ENCODE measurements around the gene RIMBP2. TPM values are rescaled to one million over a fixed set of nuclear protein-coding genes. Genes with fewer than 3 reads are reported as not detected.

Gene RIMBP2
- total and polyA plus RNA-seq, 2 donors (not counting 1 experiment from before 2014, with no cell fraction given), result 0.17 TPM; not detected in 1

DNA sequence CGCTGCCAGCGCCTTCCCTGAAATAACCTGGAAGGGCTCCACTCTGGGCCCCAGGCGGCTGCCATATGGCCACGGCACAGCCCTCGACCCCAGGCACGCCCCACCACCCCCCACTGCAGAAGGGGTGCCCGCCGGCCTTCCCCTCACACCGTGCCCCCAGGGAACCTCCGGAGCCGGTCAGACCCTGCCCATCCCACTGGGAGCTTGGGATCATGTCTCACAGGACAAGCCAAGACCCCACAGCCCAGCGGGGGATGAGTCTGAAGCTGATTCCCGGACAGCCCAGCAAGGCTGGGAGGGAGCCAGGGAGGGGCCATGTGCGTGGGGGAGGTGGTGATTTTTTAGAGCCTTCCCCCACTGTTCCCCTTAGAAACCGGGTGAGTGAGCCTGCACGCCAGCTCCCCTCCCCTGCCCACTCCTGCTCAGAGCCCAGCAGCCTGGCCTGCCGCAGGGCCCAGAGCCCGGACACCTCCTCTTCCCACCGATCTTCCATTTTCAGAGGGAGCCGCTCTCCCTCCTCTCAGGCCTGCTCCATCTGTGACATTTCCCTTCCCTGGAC, 1.4 kb downstream of the RIMBP2 start:
- DNase-seq (ENCODE audit: low read depth in 2 of 2), result no peak
- H3K79me2 ChIP-seq (ENCODE audit: control insufficient read depth, insufficient read depth, low read length), result no peaks in the 10 kb centered on the region
- H3K4me2 ChIP-seq (ENCODE audit: extremely low read depth, insufficient read depth, low read length), result no peak overlapping the region
- H3K9me3 ChIP-seq (ENCODE audit: control insufficient read depth, insufficient read depth, low read depth, low read length), result no peaks in the 10 kb centered on the region
- no peak for TF ChIP-seq EZH2 (IDR thresholded peaks at IDR 0.05; ENCODE audit: low read length, missing control alignments)
- TF ChIP-seq, protein P1, sequence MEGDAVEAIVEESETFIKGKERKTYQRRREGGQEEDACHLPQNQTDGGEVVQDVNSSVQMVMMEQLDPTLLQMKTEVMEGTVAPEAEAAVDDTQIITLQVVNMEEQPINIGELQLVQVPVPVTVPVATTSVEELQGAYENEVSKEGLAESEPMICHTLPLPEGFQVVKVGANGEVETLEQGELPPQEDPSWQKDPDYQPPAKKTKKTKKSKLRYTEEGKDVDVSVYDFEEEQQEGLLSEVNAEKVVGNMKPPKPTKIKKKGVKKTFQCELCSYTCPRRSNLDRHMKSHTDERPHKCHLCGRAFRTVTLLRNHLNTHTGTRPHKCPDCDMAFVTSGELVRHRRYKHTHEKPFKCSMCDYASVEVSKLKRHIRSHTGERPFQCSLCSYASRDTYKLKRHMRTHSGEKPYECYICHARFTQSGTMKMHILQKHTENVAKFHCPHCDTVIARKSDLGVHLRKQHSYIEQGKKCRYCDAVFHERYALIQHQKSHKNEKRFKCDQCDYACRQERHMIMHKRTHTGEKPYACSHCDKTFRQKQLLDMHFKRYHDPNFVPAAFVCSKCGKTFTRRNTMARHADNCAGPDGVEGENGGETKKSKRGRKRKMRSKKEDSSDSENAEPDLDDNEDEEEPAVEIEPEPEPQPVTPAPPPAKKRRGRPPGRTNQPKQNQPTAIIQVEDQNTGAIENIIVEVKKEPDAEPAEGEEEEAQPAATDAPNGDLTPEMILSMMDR (conservative IDR thresholded peaks at IDR 0.05 in 1 of 2, IDR thresholded peaks at IDR 0.05 in 1 of 2; ENCODE audit: low read depth in 1 of 2, low read length in 2 of 2), result no peak
- H3K9ac ChIP-seq (ENCODE audit: insufficient read depth, low read length), result no peak overlapping the region
- H3K27me3 ChIP-seq (ENCODE audit: control insufficient read depth, insufficient read depth, low read length), result no peaks in the 10 kb centered on the region
- no peaks in the 10 kb centered on the region for H3K36me3 ChIP-seq (ENCODE audit: control insufficient read depth, insufficient read depth, low read length)
- no peak overlapping the region for H3K4me3 ChIP-seq (replicated peaks in 1 of 4; ENCODE audit: control extremely low read depth in 1 of 4, insufficient read depth in 1 of 4, low read depth in 3 of 4, low read length in 4 of 4)
- no peak overlapping the region for H3K27ac ChIP-seq (ENCODE audit: insufficient read depth, low read length)
- H2AFZ ChIP-seq (ENCODE audit: low read length), result no peak overlapping the region
- H3K4me1 ChIP-seq (ENCODE audit: control insufficient read depth, extremely low read depth, insufficient read depth, low read length), result no peaks in the 10 kb centered on the region
- no peaks in the 10 kb centered on the region for H4K20me1 ChIP-seq (ENCODE audit: control insufficient read depth, extremely low read depth, insufficient read depth, low read length)

DNA sequence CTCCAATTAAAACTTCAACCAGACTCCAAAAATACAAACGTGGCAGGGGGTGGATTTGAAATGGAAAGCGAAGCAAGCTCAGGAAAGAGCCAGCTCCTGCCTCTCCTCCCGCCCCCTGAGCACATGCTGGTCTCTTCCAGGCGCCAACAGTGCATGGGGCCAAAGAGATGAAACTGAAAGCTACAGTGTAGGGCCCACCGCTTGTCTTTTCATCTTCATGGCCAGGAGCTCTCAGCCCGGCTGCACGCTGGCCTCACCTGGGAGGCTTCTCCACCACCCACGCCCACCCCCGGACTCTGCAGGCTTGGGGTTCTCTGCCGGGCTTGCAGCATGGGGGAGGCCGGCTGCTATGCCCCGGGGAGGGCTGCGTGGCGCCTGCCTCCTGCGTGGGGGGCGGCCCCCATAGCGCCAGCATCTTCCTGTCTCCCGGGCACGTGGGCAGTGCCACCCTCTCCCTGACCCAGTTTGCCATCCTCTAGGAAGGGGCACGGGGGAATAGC, 2.0 kb downstream of the RIMBP2 start:
- no peak overlapping the region for H2AFZ ChIP-seq (ENCODE audit: low read length)
- H3K4me2 ChIP-seq (ENCODE audit: extremely low read depth, insufficient read depth, low read length), result no peak overlapping the region
- H3K9ac ChIP-seq (ENCODE audit: insufficient read depth, low read length), result no peak overlapping the region
- peak overlapping the region in 1 of 4 experiments; percentile 7 for H3K4me3 ChIP-seq (replicated peaks in 1 of 4; ENCODE audit: control extremely low read depth in 1 of 4, insufficient read depth in 1 of 4, low read depth in 3 of 4, low read length in 4 of 4)
- no peaks in the 10 kb centered on the region for H3K27me3 ChIP-seq (ENCODE audit: control insufficient read depth, insufficient read depth, low read length)
- no peak for DNase-seq (ENCODE audit: low read depth in 2 of 2)
- H3K36me3 ChIP-seq (ENCODE audit: control insufficient read depth, insufficient read depth, low read length), result no peaks in the 10 kb centered on the region
- no peak for TF ChIP-seq EZH2 (IDR thresholded peaks at IDR 0.05; ENCODE audit: low read length, missing control alignments)
- TF ChIP-seq, protein P1 (conservative IDR thresholded peaks at IDR 0.05 in 1 of 2, IDR thresholded peaks at IDR 0.05 in 1 of 2; ENCODE audit: low read depth in 1 of 2, low read length in 2 of 2), result no peak
- no peaks in the 10 kb centered on the region for H3K4me1 ChIP-seq (ENCODE audit: control insufficient read depth, extremely low read depth, insufficient read depth, low read length)
- no peaks in the 10 kb centered on the region for H4K20me1 ChIP-seq (ENCODE audit: control insufficient read depth, extremely low read depth, insufficient read depth, low read length)
- no peaks in the 10 kb centered on the region for H3K79me2 ChIP-seq (ENCODE audit: control insufficient read depth, insufficient read depth, low read length)
- H3K27ac ChIP-seq (ENCODE audit: insufficient read depth, low read length), result no peak overlapping the region
- no peaks in the 10 kb centered on the region for H3K9me3 ChIP-seq (ENCODE audit: control insufficient read depth, insufficient read depth, low read depth, low read length)

DNA sequence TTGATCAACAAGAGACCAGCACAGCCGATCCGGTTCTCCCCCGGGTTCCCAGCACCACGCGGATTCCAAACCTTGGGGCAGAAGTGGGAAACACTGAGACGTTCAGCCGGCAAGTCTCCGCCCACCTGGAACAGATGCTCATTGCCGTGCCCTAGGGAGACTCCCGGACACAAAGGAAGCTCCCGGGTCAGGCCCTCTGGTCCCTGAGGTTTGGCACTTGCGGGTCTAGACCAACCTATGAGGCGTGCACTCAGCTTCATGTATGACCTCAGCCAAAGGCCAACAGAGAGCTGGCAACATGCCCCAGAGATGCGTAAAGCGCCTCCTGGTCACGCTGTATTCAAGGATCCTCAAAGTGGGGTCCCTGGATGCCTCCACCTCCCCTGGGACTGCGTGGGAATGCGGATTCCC, 2.5 kb downstream of the RIMBP2 start:
- Histone ChIP-seq H3K27me3 (ENCODE audit: control insufficient read depth, insufficient read depth, low read length) (no peaks in the 10 kb centered on the region), H3K4me1 (ENCODE audit: control insufficient read depth, extremely low read depth, insufficient read depth, low read length) (no peaks in the 10 kb centered on the region), H3K79me2 (ENCODE audit: control insufficient read depth, insufficient read depth, low read length) (no peaks in the 10 kb centered on the region), H3K36me3 (ENCODE audit: control insufficient read depth, insufficient read depth, low read length) (no peaks in the 10 kb centered on the region), H3K4me2 (ENCODE audit: extremely low read depth, insufficient read depth, low read length) (no peak overlapping the region), H3K9me3 (ENCODE audit: control insufficient read depth, insufficient read depth, low read depth, low read length) (no peaks in the 10 kb centered on the region), H2AFZ (ENCODE audit: low read length) (no peak overlapping the region), H4K20me1 (ENCODE audit: control insufficient read depth, extremely low read depth, insufficient read depth, low read length) (no peaks in the 10 kb centered on the region), H3K27ac (ENCODE audit: insufficient read depth, low read length) (no peak overlapping the region), H3K4me3 (replicated peaks in 1 of 4; ENCODE audit: control extremely low read depth in 1 of 4, insufficient read depth in 1 of 4, low read depth in 3 of 4, low read length in 4 of 4) (no peak overlapping the region), H3K9ac (ENCODE audit: insufficient read depth, low read length) (no peak overlapping the region)
- no peak for DNase-seq (ENCODE audit: low read depth in 2 of 2)
- TF ChIP-seq, protein P1 (conservative IDR thresholded peaks at IDR 0.05 in 1 of 2, IDR thresholded peaks at IDR 0.05 in 1 of 2; ENCODE audit: low read depth in 1 of 2, low read length in 2 of 2), result no peak
- no peak for TF ChIP-seq EZH2 (IDR thresholded peaks at IDR 0.05; ENCODE audit: low read length, missing control alignments)

Data from fibroblast of lung (primary cell).